ENCODE data around the gene CDH24. TPM values are rescaled to one million over a fixed set of nuclear protein-coding genes. Genes with fewer than 3 reads are reported as not detected.

CDH24 gene
- total and polyA plus RNA-seq, 10 of the 15 experiments (the other 5 are each of a cell fraction or from before 2014, with no cell fraction given), result 0.10 to 1.5 (median 0.45) TPM; not detected in 2

- Histone ChIP-seq H2AFZ (ENCODE audit: control insufficient read depth, low read depth, low read length) (peak overlapping the region; percentile 76), H3K27ac (ENCODE audit: control insufficient read depth, insufficient read depth) (no peak overlapping the region), H4K20me1 (ENCODE audit: control insufficient read depth, insufficient read depth) (no peaks in the 10 kb centered on the region), H3K4me2 (ENCODE audit: control insufficient read depth, insufficient read depth) (peak overlapping the region; percentile 100), H3K4me3 (no peak overlapping the region), H3K27me3 (replicated peaks in 1 of 2; ENCODE audit: control insufficient read depth in 2 of 2, insufficient read depth in 2 of 2, low read length in 1 of 2) (no peaks in the 10 kb centered on the region), H3K79me2 (ENCODE audit: control insufficient read depth, insufficient read depth, low read length) (no peaks in the 10 kb centered on the region), H3K36me3 (ENCODE audit: control insufficient read depth in 2 of 2, insufficient read depth in 2 of 2, low read length in 1 of 2) (peaks cover 12 to 15% of the 10 kb centered on the region in 2 experiments), H3K9ac (ENCODE audit: control insufficient read depth, insufficient read depth, low read length) (no peak overlapping the region), H3K9me3 (replicated peaks; ENCODE audit: control insufficient read depth, insufficient read depth, low read length) (no peaks in the 10 kb centered on the region), H3K4me1 (ENCODE audit: control insufficient read depth, insufficient read depth, low read length) (peaks cover 12% of the 10 kb centered on the region)
- CTCF ChIA-PET, result interaction anchor here (0.7 to 18.3 kb wide), 18 partner anchors 12 to 523 kb away, joined by 3 to 853 read pairs (median 4); partner anchors contain the start of genes ACIN1, AJUBA, C14orf119 and HAUS4
- in situ Hi-C loops (cut with MboI) (no loop called here), intact Hi-C loops (cut with micrococcal nuclease; ENCODE audit: unreplicated experiment) (loop anchor here (2.0 to 5.0 kb wide), 3 partner anchors 84 to 484 kb away; partner anchors contain the start of gene PRMT5)
- RAD21 ChIA-PET (ENCODE audit: unreplicated experiment), result interaction anchor here (1.0 to 10.8 kb wide), 8 partner anchors 39 to 491 kb away, joined by 3 to 224 read pairs (median 8); partner anchors contain the start of genes ACIN1, AJUBA and C14orf119
- FAIRE-seq (peak; percentile 98), ATAC-seq (peak; percentile 86), DNase-seq (ENCODE audit: low read depth, low spot score) (no peak)
- no TSS peak for BruUV-seq (replicated peaks)
- POLR2A ChIA-PET, result interaction anchor here (0.6 to 1.4 kb wide), 4 partner anchors 61 to 98 kb away, joined by 3 to 9 read pairs (median 4); no protein-coding TSS in a partner anchor
- 1% methylated on average over 17 of the region's 17 CpGs for WGBS (ENCODE audit: insufficient coverage, insufficient replicate concordance, low lambda C conversion rate, missing lambda C conversion rate)
- SMC1A ChIA-PET (ENCODE audit: uncharacterized antibody, unreplicated experiment), result interaction anchor here (0.5 to 8.7 kb wide), 10 partner anchors 12 to 360 kb away, joined by 3 to 156 read pairs (median 4); partner anchors contain the start of gene PRMT5
- TF ChIP-seq RUNX3 (IDR thresholded peaks at IDR 0.05; ENCODE audit: low read length), result peak; percentile 46; the same call in 1 of the 2 replicates
- no peak for TF ChIP-seq EP300 (IDR thresholded peaks at IDR 0.05; ENCODE audit: borderline replicate concordance in 1 of 2, control insufficient read depth in 1 of 2, low read depth in 2 of 2, low read length in 2 of 2)
- no peak for TF ChIP-seq TAF1 (IDR thresholded peaks at IDR 0.05; ENCODE audit: borderline replicate concordance, low read depth, low read length)
- TF ChIP-seq BHLHE40 (IDR thresholded peaks at IDR 0.05; ENCODE audit: borderline replicate concordance in 1 of 2, low read depth in 2 of 2, low read length in 1 of 2), result peak in 1 of 2 experiments; percentile 52; a peak in 1 of 4 replicates
- TF ChIP-seq SIN3A (IDR thresholded peaks at IDR 0.05; ENCODE audit: low read depth, low read length), result 0 out of 2 replicates have a peak, but pooled peaks have one; percentile 26
- 0 out of 2 replicates have a peak, but pooled peaks have one; percentile 18 for TF ChIP-seq MLLT1 (IDR thresholded peaks at IDR 0.05)
- no peak for TF ChIP-seq PAX5 (IDR thresholded peaks at IDR 0.05; ENCODE audit: borderline replicate concordance, low read depth, low read length)
- no peak for TF ChIP-seq RCOR1 (conservative IDR thresholded peaks at IDR 0.05; ENCODE audit: low read depth, low read length)
- TF ChIP-seq PKNOX1 (IDR thresholded peaks at IDR 0.05), result peak; percentile 90
- TF ChIP-seq JUNB (IDR thresholded peaks at IDR 0.05), result no peak
- TF ChIP-seq BACH1 (IDR thresholded peaks at IDR 0.05; ENCODE audit: borderline replicate concordance), result 0 out of 2 replicates have a peak, but pooled peaks have one; percentile 25
- peak; percentile 68 for TF ChIP-seq RELA (IDR thresholded peaks at IDR 0.05; ENCODE audit: borderline replicate concordance, partially characterized antibody)
- no peak for TF ChIP-seq ZBTB11 (CRISPR knock-in tag; IDR thresholded peaks at IDR 0.05)
- peak; percentile 72 for TF ChIP-seq NR2F1 (conservative IDR thresholded peaks at IDR 0.05)
Observed at GRCh38 chr14:23056145-23056955, 970 bp downstream of the CDH24 start.
